8988T (cell line): ENCODE data around the gene RASD2.
A peak's percentile ranks its signal among the peaks of the same experiment; 100 is the strongest.

Experiments used
- DNase-seq: peaks from one replicate; pipeline ENCODE4 v3.0.0; 2011

Gene RASD2

GRCh38 chr22:35587896-35588295 is 47.3 kb downstream of the RASD2 start:
- no peak for DNase-seq

- peak; percentile 42 for DNase-seq
Measured at GRCh38 chr22:35589071-35589755, 48.6 kb downstream of the RASD2 start.

GRCh38 chr22:35589756-35590093 is 49.1 kb downstream of the RASD2 start:
- no peak for DNase-seq

- DNase-seq: no peak
Measured at GRCh38 chr22:35590634-35591295, 50.1 kb downstream of the RASD2 start.

GRCh38 chr22:35591714-35592417 is 51.2 kb downstream of the RASD2 start:
- DNase-seq: no peak

GRCh38 chr22:35592418-35592967 is 51.9 kb downstream of the RASD2 start:
- no peak for DNase-seq

- no peak for DNase-seq
Measured at GRCh38 chr22:35593071-35593890, 52.6 kb downstream of the RASD2 start.

- DNase-seq: no peak
Measured at GRCh38 chr22:35593891-35594470, 53.4 kb downstream of the RASD2 start.

GRCh38 chr22:35594686-35595085 is 54.1 kb downstream of the RASD2 start:
- no peak for DNase-seq

- no peak for DNase-seq
Measured at GRCh38 chr22:35596821-35597220, 56.2 kb downstream of the RASD2 start.

- no peak for DNase-seq
Measured at GRCh38 chr22:35597692-35598395, 57.2 kb downstream of the RASD2 start.

GRCh38 chr22:35598396-35598710 is 57.7 kb downstream of the RASD2 start:
- no peak for DNase-seq

- DNase-seq: no peak
Measured at GRCh38 chr22:35599364-35599763, 58.7 kb downstream of the RASD2 start.

- DNase-seq: no peak
Measured at GRCh38 chr22:35600476-35600875, 59.8 kb downstream of the RASD2 start.

GRCh38 chr22:35601013-35601580 is 60.5 kb downstream of the RASD2 start:
- no peak for DNase-seq

GRCh38 chr22:35601743-35602615 is 61.3 kb downstream of the RASD2 start:
- no peak for DNase-seq
